ENCODE measurements around the gene KIF6. TPM values are rescaled to one million over a fixed set of nuclear protein-coding genes. Genes with fewer than 3 reads are reported as not detected.
"Not testable (repeated sequence)": the region's sequence is repeated elsewhere in the genome, so short reads cannot be mapped to it uniquely, and the experiment has no call there.

Gene KIF6
- total RNA-seq, 4 donors from 2014 or later = 0.83 to 2.6 (median 1.1) TPM

DNA sequence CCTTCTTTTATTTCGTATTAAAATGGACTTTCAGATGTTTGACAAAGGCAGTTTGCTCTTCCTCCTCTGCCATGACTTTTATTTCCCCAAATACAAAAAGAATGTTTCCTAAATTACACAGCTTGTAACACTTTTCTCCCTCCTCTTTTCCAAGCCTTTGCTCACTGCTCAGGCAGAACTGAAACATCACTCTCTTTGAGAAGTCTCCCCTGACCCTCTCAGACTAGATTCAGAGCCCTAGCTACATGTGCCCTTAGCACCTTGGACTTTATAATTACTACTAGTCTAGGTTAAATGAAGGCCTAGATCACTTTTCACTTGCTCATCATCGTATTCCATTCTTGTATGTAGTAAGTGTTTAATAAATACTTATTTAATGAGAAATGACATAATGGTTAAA, 8.5 kb upstream of the KIF6 start:
- Histone ChIP-seq H3K36me3 (no peaks in the 10 kb centered on the region), H3K9me3 (no peaks in the 10 kb centered on the region), H3K4me3 (no peak overlapping the region), H3K4me1 (no peaks in the 10 kb centered on the region), H3K27ac (replicated peaks in 1 of 4) (no peak overlapping the region), H3K27me3 (no peaks in the 10 kb centered on the region)
- TF ChIP-seq, protein P1, sequence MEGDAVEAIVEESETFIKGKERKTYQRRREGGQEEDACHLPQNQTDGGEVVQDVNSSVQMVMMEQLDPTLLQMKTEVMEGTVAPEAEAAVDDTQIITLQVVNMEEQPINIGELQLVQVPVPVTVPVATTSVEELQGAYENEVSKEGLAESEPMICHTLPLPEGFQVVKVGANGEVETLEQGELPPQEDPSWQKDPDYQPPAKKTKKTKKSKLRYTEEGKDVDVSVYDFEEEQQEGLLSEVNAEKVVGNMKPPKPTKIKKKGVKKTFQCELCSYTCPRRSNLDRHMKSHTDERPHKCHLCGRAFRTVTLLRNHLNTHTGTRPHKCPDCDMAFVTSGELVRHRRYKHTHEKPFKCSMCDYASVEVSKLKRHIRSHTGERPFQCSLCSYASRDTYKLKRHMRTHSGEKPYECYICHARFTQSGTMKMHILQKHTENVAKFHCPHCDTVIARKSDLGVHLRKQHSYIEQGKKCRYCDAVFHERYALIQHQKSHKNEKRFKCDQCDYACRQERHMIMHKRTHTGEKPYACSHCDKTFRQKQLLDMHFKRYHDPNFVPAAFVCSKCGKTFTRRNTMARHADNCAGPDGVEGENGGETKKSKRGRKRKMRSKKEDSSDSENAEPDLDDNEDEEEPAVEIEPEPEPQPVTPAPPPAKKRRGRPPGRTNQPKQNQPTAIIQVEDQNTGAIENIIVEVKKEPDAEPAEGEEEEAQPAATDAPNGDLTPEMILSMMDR (IDR thresholded peaks at IDR 0.05) = no peak
- no peak for TF ChIP-seq EP300 (IDR thresholded peaks at IDR 0.05)
- no peak for TF ChIP-seq POLR2A (IDR thresholded peaks at IDR 0.05; ENCODE audit: low read depth)
- TF ChIP-seq POLR2AphosphoS5 (IDR thresholded peaks at IDR 0.05) = no peak
- DNase-seq (ENCODE audit: extremely low spot score) = no peak
- intact Hi-C loops (cut with DNase I) = no loop called here
- 84% methylated on average over 2 of the region's 2 CpGs for WGBS

DNA sequence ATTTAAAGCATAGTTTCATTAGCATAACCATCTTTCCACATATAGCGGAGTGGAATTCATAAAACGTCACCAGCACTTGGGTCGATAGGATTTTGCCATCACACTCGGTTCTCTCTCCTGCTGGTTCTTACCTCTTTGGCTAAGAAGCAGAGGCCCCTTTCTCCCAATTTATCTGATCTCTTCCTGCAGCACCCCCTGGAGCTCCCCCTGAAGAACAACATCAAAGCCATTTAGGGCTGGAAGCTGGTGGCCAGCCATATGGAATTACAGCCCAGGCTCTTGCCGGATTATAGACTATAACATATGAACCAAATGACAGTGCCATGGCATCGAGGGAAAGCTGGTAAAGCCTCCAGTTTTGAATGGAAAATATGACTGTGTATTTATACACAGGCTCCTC, 6.4 kb upstream of the KIF6 start:
- intact Hi-C loops (cut with DNase I) = no loop called here
- Histone ChIP-seq H3K9me3 (no peaks in the 10 kb centered on the region), H3K36me3 (no peaks in the 10 kb centered on the region), H3K4me3 (no peak overlapping the region), H3K27me3 (no peaks in the 10 kb centered on the region), H3K27ac (replicated peaks in 1 of 4) (no peak overlapping the region), H3K4me1 (no peaks in the 10 kb centered on the region)
- WGBS = 85% methylated on average over 6 of the region's 6 CpGs
- TF ChIP-seq, protein P1 (IDR thresholded peaks at IDR 0.05) = no peak
- TF ChIP-seq EP300 (IDR thresholded peaks at IDR 0.05) (no peak), POLR2AphosphoS5 (IDR thresholded peaks at IDR 0.05) (no peak), POLR2A (IDR thresholded peaks at IDR 0.05; ENCODE audit: low read depth) (no peak)
- no peak for DNase-seq (ENCODE audit: extremely low spot score)

DNA sequence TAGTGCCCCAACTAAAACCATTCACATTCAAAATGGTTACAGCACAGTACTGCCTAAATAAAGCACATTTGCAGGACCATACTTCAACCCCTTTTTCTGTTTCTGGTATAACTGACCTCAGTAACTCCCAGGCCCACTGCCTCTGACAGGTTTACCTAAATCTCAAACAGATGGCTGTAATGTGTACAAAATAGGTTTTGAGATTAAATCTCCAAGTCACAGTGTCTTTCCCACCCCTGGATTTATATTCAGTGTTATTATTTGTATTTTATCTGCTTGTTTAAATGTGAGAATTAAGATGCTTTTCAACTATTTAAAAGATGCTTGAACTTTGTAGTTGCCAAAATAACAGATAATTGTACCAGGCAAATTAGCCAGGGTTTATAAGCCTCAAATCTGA, 4.7 kb upstream of the KIF6 start:
- TF ChIP-seq POLR2AphosphoS5 (IDR thresholded peaks at IDR 0.05) (no peak), EP300 (IDR thresholded peaks at IDR 0.05) (no peak), POLR2A (IDR thresholded peaks at IDR 0.05; ENCODE audit: low read depth) (no peak)
- TF ChIP-seq, protein P1 (IDR thresholded peaks at IDR 0.05) = no peak
- no peak for DNase-seq (ENCODE audit: extremely low spot score)
- intact Hi-C loops (cut with DNase I) = no loop called here
- no peaks in the 10 kb centered on the region for H3K27me3 ChIP-seq
- H3K4me1 ChIP-seq = peaks cover 0 to 8% (median 5%) of the 10 kb centered on the region in 4 donors
- no peaks in the 10 kb centered on the region for H3K36me3 ChIP-seq
- H3K9me3 ChIP-seq = no peaks in the 10 kb centered on the region
- no peak overlapping the region for H3K27ac ChIP-seq (replicated peaks in 1 of 4)
- H3K4me3 ChIP-seq = no peak overlapping the region

GRCh38 chr6:39725632-39725997, 407 bp upstream of the KIF6 start:
- Histone ChIP-seq H3K9me3 (no peaks in the 10 kb centered on the region), H3K27ac (replicated peaks in 1 of 4) (peak overlapping the region; percentile 69 to 86 (median 80))

DNA sequence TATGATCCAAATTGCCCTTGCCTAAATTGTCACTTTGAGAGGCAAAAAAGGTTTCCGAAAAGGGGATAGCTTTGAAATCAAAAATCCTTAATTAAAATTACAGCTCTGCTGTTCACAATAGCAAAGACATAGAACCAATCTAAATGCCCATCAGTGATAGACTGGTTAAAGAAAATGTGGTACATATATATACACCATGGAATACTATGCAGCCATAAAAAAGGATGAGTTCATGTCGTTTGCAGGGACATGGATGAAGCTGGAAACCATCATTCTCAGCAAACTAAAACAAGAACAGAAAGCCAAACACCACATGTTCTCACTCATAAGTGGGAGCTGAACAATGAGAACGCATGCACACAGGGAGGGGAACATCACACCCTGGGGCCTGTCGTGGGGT, 1.9 kb downstream of the KIF6 start:
- DNase-seq (ENCODE audit: extremely low spot score); H3K27ac ChIP-seq (replicated peaks in 1 of 4); H3K27me3 ChIP-seq; intact Hi-C loops (cut with DNase I); H3K4me3 ChIP-seq; H3K36me3 ChIP-seq; H3K9me3 ChIP-seq: not testable (repeated sequence)
- peaks cover 0 to 12% (median 5%) of the 10 kb centered on the region in 4 donors for H3K4me1 ChIP-seq
- WGBS = 87% methylated on average over 4 of the region's 4 CpGs

More at GRCh38 chr6:39725632-39725997, 407 bp upstream of the KIF6 start:
- DNase-seq (ENCODE audit: extremely low spot score) = no peak
- WGBS = 64% methylated on average over 14 of the region's 14 CpGs
- Histone ChIP-seq H3K4me3 (peak overlapping the region; percentile 74 to 97 (median 85)), H3K4me1 (peaks cover 0 to 12% (median 5%) of the 10 kb centered on the region in 4 donors), H3K36me3 (no peaks in the 10 kb centered on the region), H3K27me3 (no peaks in the 10 kb centered on the region)
- TF ChIP-seq POLR2AphosphoS5 (IDR thresholded peaks at IDR 0.05) = peak in 1 of 2 donors; percentile 19
- TF ChIP-seq POLR2A (IDR thresholded peaks at IDR 0.05; ENCODE audit: low read depth) = no peak
- intact Hi-C loops (cut with DNase I) = no loop called here

GRCh38 chr6:39714802-39715201, 10.4 kb downstream of the KIF6 start:
- H3K36me3 ChIP-seq = no peaks in the 10 kb centered on the region
- no peak overlapping the region for H3K27ac ChIP-seq (replicated peaks in 1 of 4)
- H3K4me1 ChIP-seq = no peaks in the 10 kb centered on the region
- TF ChIP-seq EP300 (IDR thresholded peaks at IDR 0.05) (no peak), POLR2AphosphoS5 (IDR thresholded peaks at IDR 0.05) (no peak), POLR2A (IDR thresholded peaks at IDR 0.05; ENCODE audit: low read depth) (no peak)
- TF ChIP-seq, protein P1 (IDR thresholded peaks at IDR 0.05) = no peak
- no peak overlapping the region for H3K4me3 ChIP-seq
- H3K9me3 ChIP-seq = no peaks in the 10 kb centered on the region
- no peaks in the 10 kb centered on the region for H3K27me3 ChIP-seq
- intact Hi-C loops (cut with DNase I) = no loop called here
- no peak for DNase-seq (ENCODE audit: extremely low spot score)

Data from esophagus muscularis mucosa (tissue), 4 donors.